Osteoblast (primary cell): ENCODE results near the gene MACROD2. TPM values are rescaled to one million over a fixed set of nuclear protein-coding genes. Genes with fewer than 3 reads are reported as not detected.
"Not testable (repeated sequence)": the region's sequence is repeated elsewhere in the genome, so short reads cannot be mapped to it uniquely, and the experiment has no call there.

Experiments
- DNase-seq: peaks from one replicate; pipeline ENCODE4 v3.0.0; 2011; ENCODE audit warnings: low spot score, mixed read lengths; ENCODE audit not compliant: insufficient read length; ENCODE audit errors: missing footprints
- H2AFZ ChIP-seq: 2 replicates; pipeline ENCODE4 v1.6.0; 2011; ENCODE audit warnings: mild to moderate bottlenecking, low read length
- H3K27ac ChIP-seq: 2 replicates; pipeline ENCODE4 v1.5.1; 2011; ENCODE audit warnings: mild to moderate bottlenecking, low read depth, low read length, moderate library complexity
- H3K27me3 ChIP-seq: 2 replicates; pipeline ENCODE4 v1.6.0; 2012; ENCODE audit warnings: mild to moderate bottlenecking, control low read depth, inconsistent platforms, low read length, moderate library complexity; ENCODE audit not compliant: insufficient read depth
- H3K36me3 ChIP-seq: 2 replicates; pipeline ENCODE4 v1.5.1; 2011; ENCODE audit warnings: mild to moderate bottlenecking, low read length, control low read depth, moderate library complexity; ENCODE audit not compliant: insufficient read depth
- H3K4me1 ChIP-seq: 2 replicates; pipeline ENCODE4 v1.5.1; 2011; ENCODE audit warnings: mild to moderate bottlenecking, low read length, control low read depth, moderate library complexity; ENCODE audit not compliant: insufficient read depth
- H3K4me2 ChIP-seq: 2 replicates; pipeline ENCODE4 v1.6.0; 2011; ENCODE audit warnings: mild to moderate bottlenecking, low read length; ENCODE audit not compliant: insufficient read depth
- H3K4me3 ChIP-seq: fragments of 200-600 bp; sonication (generic); 3 replicates; pipeline ENCODE4 v1.5.1; 2012; ENCODE audit warnings: mild to moderate bottlenecking, low read length, inconsistent platforms; ENCODE audit not compliant: insufficient read depth
- H3K79me2 ChIP-seq: 2 replicates; pipeline ENCODE4 v1.6.0; 2012; ENCODE audit warnings: mild to moderate bottlenecking, low read length, control low read depth, inconsistent platforms; ENCODE audit not compliant: insufficient read depth
- H3K9me3 ChIP-seq: 2 replicates; pipeline ENCODE4 v1.5.1; 2011; ENCODE audit warnings: low read depth, low read length, control low read depth
- H4K20me1 ChIP-seq: 2 replicates; pipeline ENCODE4 v1.6.0; 2012; ENCODE audit warnings: mild to moderate bottlenecking, low read length, control low read depth; ENCODE audit not compliant: insufficient read depth
- total RNA-seq: library from RNA; depleted of rRNA; stranded (reverse); fragments of >200 nt; gene quantifications from 2 replicates; pipeline ENCODE4 v1.2.3, GENCODE V29; 2012
- TF ChIP-seq, protein P1 (sequence below): IDR thresholded peaks from 2 replicates; pipeline ENCODE4 v1.5.1; 2011; ENCODE audit warnings: mild to moderate bottlenecking, low read depth, low read length, moderate library complexity; ENCODE audit errors: extremely low read depth

The MACROD2 gene
- total RNA-seq, 1 donor, result 4.0 TPM

- no peaks in the 10 kb centered on the region for H3K4me1 ChIP-seq
- no peak overlapping the region for H2AFZ ChIP-seq
- H3K9me3 ChIP-seq, result no peaks in the 10 kb centered on the region
- no peaks in the 10 kb centered on the region for H4K20me1 ChIP-seq
- no peak overlapping the region for H3K4me2 ChIP-seq
- H3K36me3 ChIP-seq, result no peaks in the 10 kb centered on the region
- TF ChIP-seq, protein P1, sequence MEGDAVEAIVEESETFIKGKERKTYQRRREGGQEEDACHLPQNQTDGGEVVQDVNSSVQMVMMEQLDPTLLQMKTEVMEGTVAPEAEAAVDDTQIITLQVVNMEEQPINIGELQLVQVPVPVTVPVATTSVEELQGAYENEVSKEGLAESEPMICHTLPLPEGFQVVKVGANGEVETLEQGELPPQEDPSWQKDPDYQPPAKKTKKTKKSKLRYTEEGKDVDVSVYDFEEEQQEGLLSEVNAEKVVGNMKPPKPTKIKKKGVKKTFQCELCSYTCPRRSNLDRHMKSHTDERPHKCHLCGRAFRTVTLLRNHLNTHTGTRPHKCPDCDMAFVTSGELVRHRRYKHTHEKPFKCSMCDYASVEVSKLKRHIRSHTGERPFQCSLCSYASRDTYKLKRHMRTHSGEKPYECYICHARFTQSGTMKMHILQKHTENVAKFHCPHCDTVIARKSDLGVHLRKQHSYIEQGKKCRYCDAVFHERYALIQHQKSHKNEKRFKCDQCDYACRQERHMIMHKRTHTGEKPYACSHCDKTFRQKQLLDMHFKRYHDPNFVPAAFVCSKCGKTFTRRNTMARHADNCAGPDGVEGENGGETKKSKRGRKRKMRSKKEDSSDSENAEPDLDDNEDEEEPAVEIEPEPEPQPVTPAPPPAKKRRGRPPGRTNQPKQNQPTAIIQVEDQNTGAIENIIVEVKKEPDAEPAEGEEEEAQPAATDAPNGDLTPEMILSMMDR, result no peak
- no peaks in the 10 kb centered on the region for H3K79me2 ChIP-seq
- DNase-seq, result no peak
- no peak overlapping the region for H3K4me3 ChIP-seq
- no peaks in the 10 kb centered on the region for H3K27me3 ChIP-seq
- no peak overlapping the region for H3K27ac ChIP-seq
Observed at GRCh38 chr20:15807271-15807670, 1812.0 kb downstream of the MACROD2 start.

GRCh38 chr20:15807771-15808170 is 1812.5 kb downstream of the MACROD2 start:
- H2AFZ ChIP-seq, H3K4me1 ChIP-seq, H4K20me1 ChIP-seq, H3K4me2 ChIP-seq, H3K79me2 ChIP-seq, H3K4me3 ChIP-seq, H3K36me3 ChIP-seq, DNase-seq, H3K27ac ChIP-seq, H3K9me3 ChIP-seq, H3K27me3 ChIP-seq: not testable (repeated sequence)

DNA sequence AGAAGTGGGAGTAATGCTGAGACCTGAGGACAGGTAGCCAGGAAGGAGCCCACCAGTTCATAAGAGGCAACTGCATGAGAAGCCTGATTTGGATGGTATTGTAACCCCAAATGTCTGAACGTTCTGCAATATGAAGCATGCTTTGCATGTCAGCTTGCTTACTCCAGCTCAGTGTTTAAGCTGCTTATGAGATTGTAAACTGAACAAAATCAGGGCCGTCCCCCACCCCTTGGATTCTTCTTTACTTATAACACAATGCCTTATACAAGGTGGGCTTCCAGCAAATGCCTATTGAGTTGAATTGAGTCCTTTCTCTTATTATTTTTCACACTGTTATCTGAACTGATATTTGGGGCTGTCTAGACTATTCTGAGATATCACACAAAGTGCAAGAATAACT is 1816.6 kb downstream of the MACROD2 start:
- TF ChIP-seq, protein P1, result no peak
- no peak overlapping the region for H2AFZ ChIP-seq
- DNase-seq, result no peak
- no peaks in the 10 kb centered on the region for H3K79me2 ChIP-seq
- H3K9me3 ChIP-seq, result no peaks in the 10 kb centered on the region
- no peak overlapping the region for H3K4me3 ChIP-seq
- H3K4me2 ChIP-seq, result no peak overlapping the region
- no peaks in the 10 kb centered on the region for H4K20me1 ChIP-seq
- no peaks in the 10 kb centered on the region for H3K36me3 ChIP-seq
- no peaks in the 10 kb centered on the region for H3K4me1 ChIP-seq
- H3K27me3 ChIP-seq, result no peaks in the 10 kb centered on the region
- no peak overlapping the region for H3K27ac ChIP-seq

- H3K4me3 ChIP-seq, result no peak overlapping the region
- TF ChIP-seq, protein P1, result no peak
- no peaks in the 10 kb centered on the region for H3K9me3 ChIP-seq
- H3K4me1 ChIP-seq, result no peaks in the 10 kb centered on the region
- no peaks in the 10 kb centered on the region for H3K36me3 ChIP-seq
- H4K20me1 ChIP-seq, result no peaks in the 10 kb centered on the region
- H3K27ac ChIP-seq, result no peak overlapping the region
- DNase-seq, result no peak
- no peak overlapping the region for H3K4me2 ChIP-seq
- H2AFZ ChIP-seq, result no peak overlapping the region
- H3K79me2 ChIP-seq, result no peaks in the 10 kb centered on the region
- H3K27me3 ChIP-seq, result no peaks in the 10 kb centered on the region
Observed at GRCh38 chr20:15812696-15813095, 1817.4 kb downstream of the MACROD2 start.
